T-helper 2 cell treated with Interferon-gamma antibody and Interleukin-4, amounts not matched to agents 100 ng/mL and 5 ng/mL, for 36 hours (primary cell): Measurements from ENCODE around the gene TOP3B. TPM values are rescaled to one million over a fixed set of nuclear protein-coding genes. Genes with fewer than 3 reads are reported as not detected.

Experiments used
- intact Hi-C: fragments of 100-400 bp; cut with micrococcal nuclease; formaldehyde crosslinking; loops from one replicate; pipeline ENCODE4 v1.15.1; 2023
- total RNA-seq: library from RNA; stranded (reverse); gene quantifications from 2 replicates; pipeline ENCODE4 v1.2.3, GENCODE V29; 2022

TOP3B gene
- total RNA-seq, 1 donor from 2014 or later, result 47.0 TPM

- intact Hi-C loops, result no loop called here
These were observed 36.9 kb downstream of the TOP3B start for GRCh38 chr22:21945453-21946261.

DNA sequence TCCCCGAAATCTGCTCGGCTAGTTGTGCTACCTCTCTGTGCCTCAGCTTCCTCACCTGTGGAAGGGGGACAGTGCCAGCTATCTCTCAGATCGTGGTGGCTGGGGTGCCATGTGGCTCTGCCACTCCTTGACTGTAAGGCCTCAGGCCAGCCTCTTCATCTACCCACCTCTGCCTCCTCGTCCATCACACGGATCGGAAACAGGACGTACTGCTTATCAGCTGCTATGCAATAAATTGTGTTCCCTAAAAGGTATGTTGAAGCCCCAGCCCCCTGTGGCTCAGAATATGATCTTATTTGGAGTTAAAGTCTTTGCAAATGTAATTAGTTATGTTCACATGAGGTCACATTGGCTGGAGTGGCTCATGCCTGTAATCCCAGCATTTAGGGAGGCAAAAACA lies 37.7 kb downstream of the TOP3B start:
- intact Hi-C loops, result no loop called here

- intact Hi-C loops, result no loop called here
These were observed 38.8 kb downstream of the TOP3B start for GRCh38 chr22:21943571-21944448.

DNA sequence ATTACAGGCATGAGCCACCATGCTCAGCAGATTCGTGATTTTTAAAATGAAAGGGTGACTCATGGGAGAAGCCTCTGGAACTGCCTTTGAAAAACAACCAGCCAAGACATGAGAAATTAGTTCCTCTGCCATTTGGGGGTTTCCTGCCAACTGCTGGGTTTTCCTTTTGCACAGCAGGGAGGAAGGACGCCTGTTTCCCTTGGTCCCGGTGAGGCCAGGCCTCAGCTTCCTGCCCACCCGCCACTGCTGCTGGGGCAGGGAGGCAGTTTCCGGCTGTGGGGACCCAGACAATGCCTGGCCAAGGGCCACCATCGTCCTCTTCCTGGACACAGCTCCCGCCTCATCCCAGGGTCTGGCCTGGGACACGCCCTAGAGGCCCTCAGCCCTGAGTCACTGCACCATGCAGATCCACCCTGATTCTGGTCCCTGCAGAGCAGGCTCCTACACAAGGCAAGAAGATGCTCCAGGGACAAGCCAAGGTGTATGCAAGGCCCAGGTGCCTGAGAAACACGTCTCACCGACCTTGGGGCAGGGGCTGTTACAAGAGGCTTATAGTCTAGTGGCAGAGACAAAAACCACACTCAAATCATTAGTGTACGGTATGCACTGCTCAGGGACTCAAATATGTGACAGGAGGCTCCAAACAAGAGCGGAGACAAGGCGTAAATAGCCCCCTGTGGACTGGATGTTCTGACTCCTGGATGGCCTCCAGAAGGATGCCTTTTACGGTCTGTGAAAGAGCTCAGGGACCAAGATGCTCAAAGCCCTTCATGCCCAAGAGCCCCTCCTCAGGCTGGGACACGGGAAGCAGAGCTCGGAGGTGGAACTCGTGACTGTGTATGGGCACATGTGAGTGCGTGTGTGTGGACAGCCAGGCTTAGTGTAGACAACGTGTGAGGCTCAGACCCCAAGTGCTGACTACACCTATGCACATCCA lies 39.9 kb downstream of the TOP3B start:
- intact Hi-C loops, result no loop called here

DNA sequence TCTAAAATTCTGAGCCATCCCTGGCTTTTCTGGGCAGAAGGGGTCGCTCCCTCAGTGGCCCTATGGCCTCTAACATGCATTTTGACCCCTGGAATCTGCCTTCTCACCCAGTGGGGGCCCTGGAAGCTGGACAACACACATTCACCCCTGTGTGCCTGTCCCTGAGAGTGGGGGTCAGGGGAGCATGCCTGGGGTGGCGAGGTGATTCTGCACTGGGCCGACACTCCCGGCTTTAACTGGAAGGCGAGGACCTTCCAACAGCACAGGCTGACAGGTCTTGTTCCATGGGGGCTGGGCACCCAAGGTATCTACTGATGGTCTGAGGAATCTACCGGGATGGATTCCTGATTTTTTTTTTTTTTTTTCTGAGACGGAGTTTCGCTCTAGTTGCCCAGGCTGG lies 40.7 kb downstream of the TOP3B start:
- intact Hi-C loops, result no loop called here

DNA sequence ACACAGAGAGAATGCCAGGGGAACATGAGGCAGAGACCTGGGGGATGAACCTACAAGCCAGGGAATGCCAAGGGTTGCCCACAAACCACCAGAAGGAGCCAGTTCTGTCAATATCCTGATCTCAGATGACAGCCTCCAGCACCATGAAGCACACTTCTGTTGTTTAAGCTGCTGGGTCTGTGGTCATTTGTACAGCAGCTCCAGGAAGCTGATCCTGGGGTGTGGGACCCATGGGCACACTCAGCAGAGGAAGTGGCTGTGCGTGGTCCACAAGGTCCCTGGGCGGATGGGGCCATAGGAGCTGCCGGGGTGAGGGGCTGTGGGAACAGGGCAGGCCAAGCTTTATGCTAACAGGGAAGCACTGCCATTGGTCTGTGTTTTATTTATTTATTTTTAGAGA lies 42.1 kb downstream of the TOP3B start:
- intact Hi-C loops, result no loop called here

DNA sequence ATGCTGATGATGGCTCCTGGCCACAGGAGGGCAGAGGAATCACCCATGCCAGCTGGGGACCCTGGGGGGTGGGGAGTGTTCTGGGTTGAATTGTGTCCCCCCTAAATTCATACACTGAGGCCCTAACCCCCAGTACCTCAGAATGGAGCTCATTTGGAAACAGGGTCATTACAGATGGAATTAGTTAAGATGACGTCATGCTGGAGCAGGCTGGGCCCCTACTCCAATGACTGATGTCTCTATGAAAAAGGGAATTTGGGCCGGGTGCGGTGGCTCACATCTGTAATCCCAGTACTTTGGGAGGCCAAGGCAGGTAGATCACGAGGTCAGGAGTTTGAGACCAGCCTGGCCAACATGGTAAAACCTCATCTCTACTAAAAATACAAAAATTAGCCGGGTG lies 42.7 kb downstream of the TOP3B start:
- intact Hi-C loops, result loop anchor here (2.0 to 5.0 kb wide), 2 partner anchors 13 to 228 kb away; partner anchors contain the start of gene PPM1F

DNA sequence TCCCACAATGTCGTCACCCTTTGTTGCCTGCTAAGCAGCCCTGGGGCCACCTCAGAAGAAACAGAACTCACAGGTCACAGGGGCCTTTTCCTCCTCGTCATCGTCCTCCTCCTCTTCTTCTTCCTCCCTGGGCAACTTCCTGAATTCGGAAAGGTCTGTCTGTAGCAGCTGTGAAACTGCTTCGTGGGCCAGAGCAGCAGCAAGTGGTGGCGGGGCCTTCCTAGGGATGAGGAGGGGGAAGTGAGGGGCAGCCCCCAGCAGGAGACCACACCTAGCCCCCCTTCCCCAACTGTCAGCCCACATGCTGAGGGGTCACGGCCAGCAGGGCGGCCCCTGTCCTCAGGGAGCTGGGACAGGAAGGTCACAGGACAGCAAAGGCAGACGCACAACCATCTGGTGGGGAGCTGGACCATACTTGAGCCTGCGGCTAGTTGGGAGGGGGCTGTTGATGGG lies 43.1 kb downstream of the TOP3B start:
- intact Hi-C loops, result loop anchor here (2.0 to 5.0 kb wide), 2 partner anchors 13 to 227 kb away; partner anchors contain the start of gene PPM1F

DNA sequence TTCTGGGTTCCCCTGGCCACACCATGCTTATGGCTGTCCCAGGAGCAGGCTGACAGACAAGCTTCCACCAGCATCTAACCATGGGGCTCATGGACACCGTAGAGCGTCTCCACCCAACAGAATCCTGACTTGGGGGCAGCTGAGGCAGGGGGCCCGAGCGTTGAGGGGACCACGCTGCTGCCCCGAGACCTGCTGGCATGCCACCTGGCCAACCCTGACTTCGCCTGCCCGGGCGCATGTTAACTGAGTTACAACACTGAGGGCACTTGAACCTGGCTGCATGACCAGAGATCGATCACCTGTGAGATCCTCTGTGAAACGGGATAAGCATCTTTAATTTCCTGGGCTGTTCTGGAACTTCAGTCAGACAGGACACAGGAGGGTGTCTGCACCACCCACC lies 43.7 kb downstream of the TOP3B start:
- intact Hi-C loops, result loop anchor here (2.0 to 5.0 kb wide), 2 partner anchors 14 to 227 kb away; partner anchors contain the start of gene PPM1F

DNA sequence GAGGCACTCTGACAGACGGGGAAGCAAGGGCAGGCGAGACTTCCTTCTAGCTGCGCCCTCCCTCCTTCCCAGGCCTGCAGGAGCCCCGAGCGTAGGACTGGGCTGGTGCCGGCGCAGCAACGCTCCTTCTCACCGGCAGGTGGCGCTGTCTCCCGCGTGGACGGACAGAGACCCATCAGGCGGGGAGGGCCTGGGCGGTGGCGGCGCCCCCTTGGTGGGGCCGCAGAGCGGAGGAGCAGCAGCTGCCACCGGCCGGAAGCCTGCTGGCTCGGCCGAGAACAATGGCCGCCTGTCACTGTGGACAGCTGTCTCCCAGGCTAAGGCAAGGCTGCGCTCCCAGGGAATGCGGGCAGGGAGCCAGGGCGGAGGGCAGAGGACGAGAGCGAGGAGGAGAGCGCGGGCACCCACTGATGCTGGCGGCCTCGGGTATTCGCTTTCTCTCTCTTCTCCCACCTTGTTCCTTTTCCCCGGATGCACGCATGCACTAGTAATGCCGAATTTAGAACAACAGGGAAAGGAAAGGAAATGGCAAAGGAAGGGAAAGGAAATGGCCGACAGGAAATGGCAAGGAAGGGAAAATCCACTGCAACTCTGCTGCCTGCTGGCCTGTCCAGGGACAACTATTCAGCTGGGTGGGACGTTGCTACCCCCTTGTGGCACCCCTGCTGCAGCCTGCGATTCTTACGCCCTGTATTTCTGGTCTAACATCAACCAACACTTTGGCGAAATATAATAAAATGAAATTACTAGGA lies 44.3 kb downstream of the TOP3B start:
- intact Hi-C loops, result loop anchor here (2.0 to 5.0 kb wide), 2 partner anchors 15 to 226 kb away; partner anchors contain the start of gene PPM1F

DNA sequence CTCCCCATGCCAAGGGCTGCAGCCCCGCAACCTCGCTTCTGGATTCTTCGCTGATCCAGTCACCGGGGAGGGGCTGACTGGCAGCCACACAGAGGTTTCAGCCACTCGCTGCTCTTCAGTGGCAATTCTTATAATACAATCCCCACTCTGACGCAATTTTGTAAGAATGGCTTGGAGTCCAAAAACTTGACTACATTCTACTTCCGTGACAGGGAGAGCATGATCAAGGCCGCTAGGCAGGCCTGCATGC lies 44.8 kb downstream of the TOP3B start:
- intact Hi-C loops, result loop anchor here (2.0 to 5.0 kb wide), 2 partner anchors 15 to 225 kb away; partner anchors contain the start of gene PPM1F

- intact Hi-C loops, result loop anchor here (5.0 kb wide), 1 partner anchor 225 kb away; no protein-coding TSS in a partner anchor
These were observed 45.4 kb downstream of the TOP3B start for GRCh38 chr22:21937041-21937820.

DNA sequence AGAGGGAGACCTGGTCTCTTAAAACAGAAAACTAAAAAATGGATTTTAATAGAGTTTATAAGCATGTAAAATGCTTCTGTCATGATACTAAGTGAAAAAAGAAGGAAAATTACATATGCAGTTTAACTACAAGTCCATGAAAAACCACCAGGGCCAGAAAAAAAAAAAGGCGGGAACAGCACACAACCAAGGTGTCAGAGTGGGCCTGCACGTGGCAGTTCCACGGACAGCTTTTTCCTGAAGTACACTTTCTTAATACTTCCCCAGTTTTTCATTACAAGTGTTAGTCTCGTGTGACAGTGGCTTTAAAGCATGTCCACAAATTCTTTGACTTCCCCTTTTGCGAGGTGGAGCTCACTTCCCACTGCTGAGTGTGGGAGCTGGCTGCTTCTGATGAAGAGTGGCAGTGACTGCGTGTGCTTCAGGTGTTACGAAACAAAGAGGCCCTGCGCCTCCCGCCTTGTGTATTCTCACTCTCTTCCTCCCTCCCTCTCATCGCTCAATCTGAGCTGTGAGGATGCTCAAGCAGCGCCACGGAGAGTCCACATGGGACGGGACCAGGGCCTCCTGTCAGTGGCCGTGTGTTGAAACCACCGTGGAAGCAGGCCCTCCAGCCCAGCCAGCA lies 46.3 kb downstream of the TOP3B start:
- intact Hi-C loops, result loop anchor here (5.0 kb wide), 1 partner anchor 224 kb away; no protein-coding TSS in a partner anchor

DNA sequence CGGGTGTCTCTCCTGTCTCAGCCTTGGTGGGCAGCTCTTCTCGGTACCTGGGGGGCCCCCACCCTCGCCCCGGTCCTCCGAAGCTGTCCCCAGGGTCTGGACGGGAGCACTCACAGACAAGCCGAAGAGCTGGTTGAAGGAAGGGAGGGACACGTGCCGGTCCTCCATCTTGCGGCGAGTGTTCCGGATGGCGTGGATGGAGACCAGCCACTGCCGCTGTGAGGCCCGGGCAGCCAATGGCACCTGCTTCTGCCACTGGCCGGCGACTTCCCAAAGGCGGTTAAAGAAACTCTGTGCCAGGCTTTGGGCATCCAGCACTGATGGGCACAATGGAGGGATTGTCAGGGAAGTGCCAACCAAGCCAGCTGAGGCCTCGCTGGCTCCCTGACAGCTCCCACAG lies 48.7 kb downstream of the TOP3B start:
- intact Hi-C loops, result no loop called here

- intact Hi-C loops, result no loop called here
These were observed 49.2 kb downstream of the TOP3B start for GRCh38 chr22:21933413-21933812.

DNA sequence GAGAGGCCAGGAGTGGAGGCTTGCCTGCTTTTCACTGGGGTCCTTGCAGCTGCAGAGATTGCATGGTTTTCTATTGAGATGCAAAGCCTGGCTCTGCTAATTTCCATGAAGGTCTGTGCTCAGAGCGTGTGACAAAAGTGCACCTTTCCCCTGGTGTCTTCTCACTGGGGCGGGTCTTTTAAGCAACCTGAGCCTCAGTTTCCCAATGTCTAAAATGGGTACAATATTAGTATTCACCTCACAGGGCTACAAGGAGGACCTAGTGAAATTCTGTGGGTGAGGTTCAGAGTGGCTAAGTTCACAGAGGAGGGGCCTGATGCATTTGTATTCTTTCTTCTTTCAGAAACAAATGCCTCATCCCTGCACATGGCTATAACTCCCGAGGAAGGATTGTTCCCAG lies 50.2 kb downstream of the TOP3B start:
- intact Hi-C loops, result no loop called here

GRCh38 chr22:21931056-21931455 lies 51.5 kb downstream of the TOP3B start:
- intact Hi-C loops, result no loop called here

- intact Hi-C loops, result no loop called here
These were observed 53.3 kb downstream of the TOP3B start for GRCh38 chr22:21929253-21929652.

GRCh38 chr22:21928048-21928447 lies 54.5 kb downstream of the TOP3B start:
- intact Hi-C loops, result no loop called here
